Mucosa of gallbladder (tissue), 1 donor: ENCODE measurements around the gene TFDP3. TPM values are rescaled to one million over a fixed set of nuclear protein-coding genes. Genes with fewer than 3 reads are reported as not detected.

Source experiments
- DNase-seq: peaks from one replicate; pipeline ENCODE4 v3.0.0-alpha.2; 2020; ENCODE audit warnings: low spot score
- total RNA-seq: library from RNA; stranded (reverse); gene quantifications from one replicate; pipeline ENCODE4 v1.2.1, GENCODE V29; 2021
- donor health status: DM: no; HTN: no; CAD: no.

TFDP3 gene
- total RNA-seq = not detected

- no peak for DNase-seq
These were observed at the start of gene TFDP3 for GRCh38 chrX:133218329-133218728. TSS of gene TFDP3 (minus strand) at chrX:133218354. CDS start at chrX:133218259, 95 bp downstream.

- DNase-seq = no peak
These were observed 49.5 kb upstream of the TFDP3 start for GRCh38 chrX:133267621-133268020.

- no peak for DNase-seq
These were observed 47.2 kb upstream of the TFDP3 start for GRCh38 chrX:133265331-133265730.

- no peak for DNase-seq
These were observed 40.3 kb upstream of the TFDP3 start for GRCh38 chrX:133258481-133258880.

- DNase-seq = no peak
These were observed 36.5 kb upstream of the TFDP3 start for GRCh38 chrX:133254666-133255065.

- DNase-seq = no peak
These were observed 33.0 kb upstream of the TFDP3 start for GRCh38 chrX:133251204-133251603.

- DNase-seq = peak; percentile 11
These were observed 32.3 kb upstream of the TFDP3 start for GRCh38 chrX:133250184-133251100.

GRCh38 chrX:133249266-133250058 is 31.3 kb upstream of the TFDP3 start:
- DNase-seq = no peak

GRCh38 chrX:133248177-133248576 is 30.0 kb upstream of the TFDP3 start:
- no peak for DNase-seq

- DNase-seq = no peak
These were observed 28.8 kb upstream of the TFDP3 start for GRCh38 chrX:133246921-133247320.

- DNase-seq = no peak
These were observed 17.7 kb upstream of the TFDP3 start for GRCh38 chrX:133235830-133236229.

- DNase-seq = no peak
These were observed 14.2 kb upstream of the TFDP3 start for GRCh38 chrX:133232331-133232730.

- DNase-seq = no peak
These were observed 11.2 kb upstream of the TFDP3 start for GRCh38 chrX:133229361-133229760.

GRCh38 chrX:133215747-133216146 is 2.4 kb downstream of the TFDP3 start:
- DNase-seq = peak; percentile 19

GRCh38 chrX:133215017-133215416 is 3.1 kb downstream of the TFDP3 start:
- DNase-seq = no peak

- DNase-seq = no peak
These were observed 3.9 kb downstream of the TFDP3 start for GRCh38 chrX:133214301-133214700.

- no peak for DNase-seq
These were observed 5.0 kb downstream of the TFDP3 start for GRCh38 chrX:133213117-133213516.

- DNase-seq = no peak
These were observed 10.4 kb downstream of the TFDP3 start for GRCh38 chrX:133207751-133208150.

GRCh38 chrX:133191739-133192039 is 26.5 kb downstream of the TFDP3 start:
- no peak for DNase-seq

GRCh38 chrX:133190877-133191738 is 27.0 kb downstream of the TFDP3 start:
- DNase-seq = no peak

- no peak for DNase-seq
These were observed 29.0 kb downstream of the TFDP3 start for GRCh38 chrX:133189195-133189594.

GRCh38 chrX:133188631-133189030 is 29.5 kb downstream of the TFDP3 start:
- no peak for DNase-seq
